Globus pallidus (tissue), 1 donor: ENCODE results near the gene PRMT1.
A peak's percentile ranks its signal among the peaks of the same experiment; 100 is the strongest.

Experiments used
- DNase-seq: peaks from one replicate; pipeline ENCODE4 v3.0.0-alpha.2; 2015; ENCODE audit warnings: low spot score

PRMT1 gene

DNA sequence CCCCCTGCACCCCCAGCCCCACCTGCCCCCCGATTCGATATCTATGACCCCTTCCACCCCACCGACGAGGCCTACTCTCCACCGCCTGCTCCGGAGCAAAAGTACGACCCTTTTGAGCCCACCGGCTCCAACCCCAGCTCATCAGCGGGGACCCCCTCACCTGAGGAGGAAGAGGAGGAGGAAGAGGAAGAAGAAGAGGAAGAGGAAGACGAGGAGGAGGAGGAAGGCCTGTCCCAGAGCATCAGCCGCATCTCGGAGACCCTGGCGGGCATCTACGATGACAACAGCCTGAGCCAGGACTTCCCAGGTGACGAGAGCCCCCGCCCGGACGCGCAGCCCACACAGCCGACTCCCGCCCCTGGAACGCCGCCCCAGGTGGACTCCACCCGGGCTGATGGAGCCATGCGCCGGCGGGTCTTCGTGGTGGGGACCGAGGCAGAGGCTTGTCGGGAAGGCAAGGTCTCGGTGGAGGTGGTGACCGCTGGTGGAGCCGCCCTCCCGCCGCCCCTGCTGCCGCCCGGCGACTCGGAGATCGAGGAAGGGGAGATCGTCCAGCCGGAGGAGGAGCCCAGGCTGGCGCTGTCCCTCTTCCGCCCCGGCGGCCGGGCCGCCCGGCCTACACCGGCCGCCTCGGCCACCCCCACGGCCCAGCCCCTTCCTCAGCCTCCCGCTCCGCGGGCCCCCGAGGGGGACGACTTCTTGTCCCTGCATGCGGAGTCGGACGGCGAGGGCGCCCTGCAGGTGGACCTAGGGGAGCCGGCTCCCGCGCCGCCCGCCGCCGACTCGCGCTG lies 25.8 kb upstream of the PRMT1 start:
- DNase-seq: no peak

- DNase-seq: no peak
These were observed 25.1 kb upstream of the PRMT1 start for GRCh38 chr19:49651820-49652550.

DNA sequence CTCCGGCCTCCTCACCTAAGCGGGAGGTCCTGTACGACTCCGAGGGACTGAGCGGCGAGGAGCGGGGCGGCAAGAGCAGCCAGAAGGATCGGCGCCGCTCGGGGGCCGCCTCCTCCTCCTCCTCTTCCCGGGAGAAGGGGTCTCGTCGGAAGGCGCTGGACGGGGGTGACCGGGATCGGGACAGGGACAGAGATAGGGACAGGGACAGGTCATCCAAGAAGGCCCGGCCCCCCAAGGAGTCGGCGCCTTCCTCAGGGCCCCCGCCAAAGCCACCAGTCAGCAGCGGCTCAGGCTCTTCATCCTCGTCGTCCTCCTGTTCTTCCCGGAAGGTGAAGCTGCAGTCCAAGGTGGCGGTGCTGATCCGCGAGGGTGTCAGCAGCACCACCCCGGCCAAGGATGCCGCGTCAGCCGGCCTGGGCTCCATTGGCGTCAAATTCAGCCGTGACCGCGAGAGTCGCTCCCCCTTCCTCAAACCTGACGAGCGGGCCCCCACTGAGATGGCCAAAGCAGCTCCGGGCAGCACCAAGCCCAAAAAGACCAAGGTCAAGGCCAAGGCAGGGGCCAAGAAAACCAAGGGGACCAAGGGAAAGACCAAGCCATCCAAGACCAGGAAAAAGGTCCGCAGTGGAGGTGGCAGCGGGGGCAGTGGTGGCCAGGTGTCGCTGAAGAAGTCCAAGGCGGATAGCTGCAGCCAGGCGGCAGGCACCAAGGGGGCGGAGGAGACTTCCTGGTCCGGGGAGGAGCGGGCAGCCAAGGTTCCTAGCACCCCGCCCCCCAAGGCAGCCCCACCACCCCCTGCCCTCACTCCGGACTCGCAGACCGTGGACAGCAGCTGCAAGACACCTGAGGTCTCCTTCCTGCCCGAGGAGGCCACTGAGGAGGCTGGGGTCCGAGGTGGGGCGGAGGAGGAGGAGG lies 24.3 kb upstream of the PRMT1 start:
- no peak for DNase-seq

GRCh38 chr19:49653466-49653806 lies 23.6 kb upstream of the PRMT1 start:
- DNase-seq: no peak

- no peak for DNase-seq
These were observed 22.5 kb upstream of the PRMT1 start for GRCh38 chr19:49654581-49654980.

GRCh38 chr19:49655570-49656455 lies 21.3 kb upstream of the PRMT1 start:
- DNase-seq: no peak

DNA sequence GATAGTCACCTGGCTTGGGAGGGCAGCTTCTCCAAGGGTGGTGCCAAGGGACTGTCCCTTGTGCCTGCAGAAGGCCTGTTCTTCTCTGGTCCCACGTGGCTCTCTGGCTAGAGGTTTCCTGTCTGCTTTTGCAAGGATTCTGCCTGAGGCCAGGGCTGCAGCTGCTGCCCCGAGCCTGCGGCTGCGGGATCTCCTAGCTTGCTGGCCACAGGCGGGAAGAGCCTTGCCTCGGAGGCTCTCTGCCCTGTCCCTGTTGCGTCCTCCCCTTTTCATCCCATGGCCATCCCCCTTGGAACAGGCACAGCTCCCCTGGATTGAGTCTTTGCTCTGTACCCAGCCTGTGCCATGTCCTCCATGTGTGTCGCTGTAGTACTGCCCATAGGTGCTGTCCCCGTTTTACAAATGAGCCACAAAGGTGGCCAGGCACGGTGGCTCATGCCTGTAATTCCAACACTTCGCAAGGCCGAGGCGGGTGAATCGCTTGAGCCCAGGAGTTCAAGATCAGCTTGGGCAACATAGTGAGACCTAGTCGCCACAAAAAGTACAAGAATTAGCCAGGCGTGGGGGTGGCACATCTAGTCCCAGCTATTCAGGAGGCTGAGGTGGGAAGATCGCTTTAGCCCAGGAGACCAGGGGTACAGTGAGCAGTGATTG lies 20.5 kb upstream of the PRMT1 start:
- DNase-seq: no peak

GRCh38 chr19:49657493-49658138 lies 19.5 kb upstream of the PRMT1 start:
- no peak for DNase-seq

DNA sequence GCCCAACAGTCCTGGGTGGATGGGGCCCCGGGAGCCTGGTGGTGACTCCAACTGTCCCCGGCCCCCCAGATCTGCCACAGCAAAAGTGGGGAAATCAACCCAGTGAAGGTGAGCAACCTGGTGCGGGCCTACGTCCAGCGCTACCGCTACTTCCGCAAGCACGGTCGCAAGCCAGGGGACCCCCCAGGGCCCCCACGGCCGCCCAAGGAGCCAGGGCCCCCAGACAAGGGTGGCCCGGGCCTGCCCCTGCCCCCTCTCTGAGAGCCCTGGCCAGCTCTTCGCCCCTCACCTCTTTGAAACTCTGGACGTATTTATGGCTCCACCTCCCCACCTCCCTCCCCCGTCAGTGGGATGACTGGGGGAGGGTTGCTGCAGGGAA lies 18.9 kb upstream of the PRMT1 start:
- DNase-seq: no peak

DNA sequence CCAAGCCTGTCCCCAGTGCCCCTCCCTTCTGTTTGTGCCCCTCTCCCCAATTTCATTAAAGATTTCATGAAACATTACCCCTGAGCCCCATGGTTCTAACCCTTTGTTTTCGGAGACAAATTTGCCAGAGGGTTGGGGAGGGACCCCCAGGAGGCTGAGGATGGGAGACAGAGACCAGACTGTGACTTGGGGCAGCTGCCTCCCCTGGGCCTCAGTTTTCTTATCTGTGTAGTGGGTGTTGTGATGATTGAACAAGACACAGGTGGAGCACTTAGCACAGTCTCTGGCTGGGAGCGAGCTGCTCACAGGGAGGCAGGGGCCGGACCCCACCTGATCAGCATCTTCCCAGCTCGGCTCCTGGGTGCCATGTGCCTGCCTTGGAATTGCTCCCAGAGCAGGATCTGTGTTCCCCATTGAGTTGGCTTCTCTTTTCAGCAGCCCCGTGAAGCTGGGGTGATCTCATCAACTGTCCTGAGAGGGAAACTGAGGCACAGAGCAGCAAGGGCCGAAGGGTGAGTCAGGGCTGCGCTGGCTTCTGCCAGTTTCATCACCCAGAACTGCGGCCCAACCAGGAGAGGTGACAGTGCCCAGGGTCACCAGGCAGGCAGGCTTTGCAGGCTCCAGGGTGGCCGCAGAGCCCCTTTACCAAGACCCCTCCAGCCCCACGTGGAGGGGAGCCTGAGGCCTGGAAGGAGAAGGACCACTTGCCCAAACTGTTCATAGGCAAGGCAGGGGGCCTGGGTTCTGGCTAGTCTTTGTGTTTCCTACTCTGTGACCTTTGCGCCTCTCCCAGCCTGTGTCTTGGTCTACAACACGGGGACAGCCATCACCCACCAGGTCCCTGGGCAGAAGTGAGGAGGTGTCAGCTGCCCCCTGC lies 18.3 kb upstream of the PRMT1 start:
- no peak for DNase-seq

GRCh38 chr19:49660338-49660961 lies 16.6 kb upstream of the PRMT1 start:
- no peak for DNase-seq

GRCh38 chr19:49662011-49662410 lies 15.1 kb upstream of the PRMT1 start:
- no peak for DNase-seq

- DNase-seq: no peak
These were observed 13.8 kb upstream of the PRMT1 start for GRCh38 chr19:49663224-49663623.

DNA sequence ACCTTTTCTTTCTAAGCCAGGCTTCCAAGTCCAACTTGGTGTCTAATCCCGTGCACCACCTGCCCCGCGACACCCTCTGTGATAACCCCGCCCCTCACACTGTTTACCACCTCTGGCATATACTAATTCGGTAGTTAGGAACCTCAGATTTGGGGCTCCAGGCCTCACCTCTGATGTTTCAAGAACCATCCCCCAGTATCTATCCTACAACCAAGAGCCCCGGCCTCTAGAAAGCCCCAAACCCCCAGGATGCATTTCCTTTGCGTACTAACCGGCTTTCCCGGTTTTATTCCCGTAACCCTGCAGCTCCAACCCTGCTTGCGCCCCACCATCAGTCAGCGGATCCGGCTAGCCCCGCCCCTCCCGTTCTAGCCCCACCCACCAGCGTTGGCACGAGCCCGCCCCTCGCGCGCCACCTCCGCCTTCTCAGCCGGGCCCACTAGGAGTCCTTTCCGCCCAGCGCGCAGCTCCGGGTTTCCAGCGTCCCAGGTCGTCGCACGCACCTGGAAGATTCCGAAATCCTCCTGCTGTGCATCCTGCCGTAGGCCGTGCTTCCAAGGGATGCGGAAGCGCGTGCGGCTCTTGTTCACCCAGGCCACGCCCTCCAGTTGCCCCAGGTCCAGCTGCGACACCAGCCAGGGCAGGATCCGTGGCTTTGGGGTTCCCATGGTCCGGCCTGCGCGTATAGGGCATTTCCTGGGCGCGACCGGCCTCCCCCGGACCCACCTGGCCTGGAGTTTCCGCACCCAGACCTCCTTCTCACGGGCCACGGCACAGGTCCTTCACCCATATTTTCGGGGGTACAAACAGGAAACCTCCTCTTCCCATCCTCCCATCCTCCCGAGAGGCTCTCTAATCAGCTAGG lies 12.7 kb upstream of the PRMT1 start:
- peak; percentile 82 for DNase-seq

GRCh38 chr19:49665036-49665350 lies 12.1 kb upstream of the PRMT1 start:
- DNase-seq: no peak

GRCh38 chr19:49665351-49666119 lies 11.5 kb upstream of the PRMT1 start, which contains the start of the genes BCL2L12 and IRF3:
Gene BCL2L12 (plus strand): TSS chr19:49665933. CDS start chr19:49666693, 760 bp downstream.
Gene IRF3 (minus strand): TSS chr19:49665857. CDS start chr19:49664838, 1,019 bp downstream.
- peak; percentile 93 for DNase-seq

DNA sequence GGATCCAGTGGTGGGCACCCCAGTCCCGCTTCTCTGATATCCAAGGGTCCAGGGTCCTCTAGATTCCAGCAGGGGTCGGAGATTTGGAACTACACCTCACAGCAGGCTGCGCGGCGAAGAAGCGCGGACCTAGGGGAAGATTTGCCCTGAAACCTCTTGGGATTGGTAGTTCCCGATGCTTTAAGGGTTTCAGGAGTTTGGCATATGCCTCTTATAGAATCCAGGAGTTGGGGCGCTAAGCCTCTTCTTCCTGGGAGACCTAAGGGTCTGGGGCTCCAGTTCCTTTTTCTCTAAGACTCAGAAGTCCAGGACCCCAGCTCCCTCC lies 11.0 kb upstream of the PRMT1 start:
- DNase-seq: no peak
